ENCODE data around the gene SNRPF. TPM values are rescaled to one million over a fixed set of nuclear protein-coding genes. Genes with fewer than 3 reads are reported as not detected.

The SNRPF gene
- total and polyA plus RNA-seq, 2 of the 8 experiments (the other 6 are each of a cell fraction or from before 2014, with no cell fraction given), result 58.5 to 79.7 TPM

GRCh38 chr12:95809000-95809680, 49.6 kb upstream of the SNRPF start:
- Histone ChIP-seq H3K4ac (replicated peaks; ENCODE audit: insufficient read length, low read depth, low read length) (no peak overlapping the region), H3K79me1 (ENCODE audit: low read depth, low read length) (no peaks in the 10 kb centered on the region), H3K9ac (replicated peaks in 1 of 4; ENCODE audit: extremely low read depth in 1 of 4, low read depth in 3 of 4, low read length in 3 of 4) (no peak overlapping the region), H4K8ac (ENCODE audit: extremely low read depth, insufficient read depth, low read length) (no peak overlapping the region), H3K23me2 (ENCODE audit: low read depth, low read length) (no peaks in the 10 kb centered on the region), H3K9me3 (ENCODE audit: insufficient read depth in 2 of 2, low read depth in 1 of 2, low read length in 1 of 2) (no peaks in the 10 kb centered on the region; a peak in 2 of 4 replicates), H4K20me1 (replicated peaks in 1 of 2; ENCODE audit: control insufficient read depth in 1 of 2, insufficient read depth in 2 of 2, low read length in 2 of 2) (no peaks in the 10 kb centered on the region), H2BK15ac (ENCODE audit: low read length) (no peak overlapping the region), H2BK5ac (ENCODE audit: low read depth, low read length) (no peak overlapping the region), H3K27me3 (replicated peaks in 1 of 4; ENCODE audit: control insufficient read depth in 3 of 4, extremely low read depth in 1 of 4, insufficient read depth in 3 of 4, low read length in 3 of 4) (no peaks in the 10 kb centered on the region), H2AFZ (ENCODE audit: low read length) (no peak overlapping the region), H2BK120ac (replicated peaks; ENCODE audit: low read depth, low read length) (no peak overlapping the region), H2BK20ac (ENCODE audit: low read length) (no peak overlapping the region), H3K56ac (replicated peaks; ENCODE audit: insufficient read length, low read depth, low read length) (no peak overlapping the region), H3K14ac (ENCODE audit: insufficient read length) (no peak overlapping the region), H3K27ac (ENCODE audit: low read depth, low read length) (no peak overlapping the region), H3K36me3 (ENCODE audit: control insufficient read depth in 2 of 4, insufficient read depth in 4 of 4, low read length in 3 of 4) (no peaks in the 10 kb centered on the region), H4K5ac (ENCODE audit: insufficient read length, low read depth, low read length) (no peak overlapping the region), H3K4me3 (ENCODE audit: extremely low read depth in 1 of 4, insufficient read depth in 2 of 4, low read depth in 3 of 4, low read length in 4 of 4) (no peak overlapping the region), H2BK12ac (ENCODE audit: low read depth, low read length) (no peak overlapping the region), H3K18ac (ENCODE audit: extremely low read depth, low read length) (no peak overlapping the region), H2AK5ac (ENCODE audit: low read depth, low read length) (no peak overlapping the region), H3K23ac (ENCODE audit: insufficient read length) (no peak overlapping the region), H4K91ac (replicated peaks; ENCODE audit: insufficient read length, low read length) (no peak overlapping the region), H3K4me1 (replicated peaks in 1 of 4; ENCODE audit: control insufficient read depth in 3 of 4, insufficient read depth in 4 of 4, low read length in 3 of 4) (no peaks in the 10 kb centered on the region), H3K79me2 (ENCODE audit: control insufficient read depth in 1 of 2, insufficient read depth in 2 of 2, low read length in 2 of 2) (no peaks in the 10 kb centered on the region), H3K4me2 (ENCODE audit: insufficient read depth in 1 of 2, low read depth in 2 of 2, low read length in 2 of 2) (no peak overlapping the region)
- no peak for FAIRE-seq
- no peak for DNase-seq (ENCODE audit: low read depth in 1 of 2, low spot score in 2 of 2)
- CTCF ChIA-PET (ENCODE audit: partially characterized antibody), result interaction anchor here (1.6 kb wide), 1 partner anchor 109 kb away, joined by 3 read pairs; no protein-coding TSS in a partner anchor
- WGBS, 2 experiments (ENCODE audit: extremely low coverage in 1 of 2, insufficient coverage in 1 of 2, insufficient read length in 1 of 2, insufficient replicate concordance in 2 of 2, low coverage in 1 of 2, low lambda C conversion rate in 2 of 2, missing lambda C conversion rate in 1 of 2), result 94% methylated on average over 7 of the region's 7 CpGs; no CpG with 5 or more reads in 1 of the 2 experiments
- POLR2A ChIA-PET (ENCODE audit: partially characterized antibody), result no interaction called here
- TF ChIP-seq TEAD4 (IDR thresholded peaks at IDR 0.05; ENCODE audit: low read depth, low read length) (no peak), SRF (IDR thresholded peaks at IDR 0.05; ENCODE audit: low read depth, low read length) (no peak), NANOG (IDR thresholded peaks at IDR 0.05; ENCODE audit: insufficient read depth, low read depth, low read length, poor library complexity, severe bottlenecking) (no peak), RXRA (IDR thresholded peaks at IDR 0.05; ENCODE audit: insufficient read depth, low read depth, low read length) (no peak), CHD1 (IDR thresholded peaks at IDR 0.05; ENCODE audit: low read depth, low read length) (no peak), ZNF274 (IDR thresholded peaks at IDR 0.05; ENCODE audit: borderline replicate concordance, extremely low read depth, low read length) (no peak), PHF8 (conservative IDR thresholded peaks at IDR 0.05; ENCODE audit: low read depth, low read length) (no peak), CREB1 (IDR thresholded peaks at IDR 0.05) (no peak), E2F6 (IDR thresholded peaks at IDR 0.05) (no peak), KDM4A (IDR thresholded peaks at IDR 0.05; ENCODE audit: low read depth, low read length, severe bottlenecking) (no peak), KDM1A (IDR thresholded peaks at IDR 0.05; ENCODE audit: borderline replicate concordance, low read length) (no peak), EZH2 (IDR thresholded peaks at IDR 0.05; ENCODE audit: low read depth, low read length, severe bottlenecking) (no peak), TCF12 (IDR thresholded peaks at IDR 0.05; ENCODE audit: low read depth, low read length) (no peak)
